GM21360 (cell line): ENCODE measurements around the gene ZNF407.

Source experiments
- ATAC-seq: cut with Tn5 transposase; IDR thresholded peaks from one replicate; pipeline ENCODE4 v1.9.1; 2021; ENCODE audit warnings: mild to moderate bottlenecking, moderate library complexity; ENCODE audit not compliant: unreplicated experiment

Gene ZNF407

DNA sequence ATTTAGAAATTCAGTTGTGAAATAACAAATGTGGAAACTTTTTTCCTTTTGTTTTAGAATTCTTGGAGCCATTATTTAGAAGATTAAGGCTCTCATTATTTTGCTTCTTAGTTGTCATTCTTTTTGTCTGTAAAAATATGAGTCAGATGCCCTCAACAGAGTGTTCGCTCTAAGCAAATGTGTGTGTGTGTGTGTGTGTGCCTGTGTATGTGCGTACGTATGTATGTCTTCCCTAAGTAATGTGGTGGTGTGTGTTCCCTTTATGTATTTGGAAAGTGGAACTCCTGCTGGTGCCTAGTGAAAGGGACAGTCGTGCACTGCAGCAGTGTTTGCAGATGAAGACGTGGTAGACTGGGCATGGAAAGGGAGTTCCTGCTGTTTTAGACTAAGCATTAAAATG lies 27.5 kb downstream of the ZNF407 start:
- no peak for ATAC-seq

DNA sequence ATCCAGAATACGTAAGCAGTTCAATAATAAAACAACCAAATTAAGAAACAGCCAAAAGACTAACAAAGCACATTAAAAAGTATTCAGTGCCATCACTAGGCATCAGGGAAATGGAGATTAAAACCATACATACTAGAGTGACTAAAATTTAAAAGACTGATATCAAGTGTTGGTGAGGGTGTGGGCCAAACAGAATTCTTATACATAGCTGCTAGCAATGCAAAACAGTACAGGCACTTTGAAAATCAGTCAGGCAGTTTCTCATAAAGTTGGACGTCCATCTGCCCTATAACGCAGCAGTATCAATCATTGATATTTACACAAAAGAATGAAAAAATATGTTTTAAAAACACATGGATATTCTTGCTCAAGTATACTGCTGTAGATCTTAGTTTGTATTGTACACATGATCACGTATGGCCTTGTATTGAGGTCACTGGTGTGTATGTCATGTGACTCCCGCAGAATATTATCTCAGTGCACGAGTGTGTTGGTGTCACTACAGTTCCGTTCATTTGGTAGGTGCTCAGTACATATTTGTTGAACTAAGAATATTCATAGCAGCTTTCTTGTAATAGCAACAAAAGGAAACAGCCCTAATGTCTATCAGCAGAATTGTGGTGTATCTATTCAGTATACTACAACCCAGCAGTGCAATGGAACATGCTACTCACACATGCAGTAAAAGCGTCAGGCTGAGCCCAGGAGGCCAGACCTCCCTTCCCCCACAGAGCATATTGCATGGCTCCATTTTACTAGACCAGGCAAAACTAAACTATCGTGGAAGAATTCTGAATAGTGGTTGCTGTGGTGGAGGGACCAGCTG lies 28.6 kb downstream of the ZNF407 start:
- no peak for ATAC-seq

GRCh38 chr18:74630804-74631203 lies 33.1 kb downstream of the ZNF407 start:
- no peak for ATAC-seq

- no peak for ATAC-seq
Observed at GRCh38 chr18:74631212-74631611, 33.5 kb downstream of the ZNF407 start.

GRCh38 chr18:74631623-74632350 lies 34.1 kb downstream of the ZNF407 start:
- no peak for ATAC-seq

DNA sequence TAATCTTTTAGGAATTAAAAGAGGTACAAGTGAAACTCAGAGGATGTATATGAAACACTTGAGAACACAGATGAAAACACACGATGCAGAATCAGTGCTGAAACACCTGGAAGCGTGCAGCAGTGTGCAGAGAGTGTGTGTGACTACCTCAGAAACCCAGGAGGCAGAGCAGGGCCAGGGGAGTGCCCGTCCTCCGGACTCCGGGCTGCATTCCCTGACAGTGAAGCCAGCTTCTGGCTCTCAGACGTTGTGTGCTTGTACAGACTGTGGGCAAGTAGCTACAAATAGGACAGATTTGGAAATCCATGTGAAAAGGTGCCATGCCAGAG lies 34.6 kb downstream of the ZNF407 start:
- ATAC-seq, result no peak

DNA sequence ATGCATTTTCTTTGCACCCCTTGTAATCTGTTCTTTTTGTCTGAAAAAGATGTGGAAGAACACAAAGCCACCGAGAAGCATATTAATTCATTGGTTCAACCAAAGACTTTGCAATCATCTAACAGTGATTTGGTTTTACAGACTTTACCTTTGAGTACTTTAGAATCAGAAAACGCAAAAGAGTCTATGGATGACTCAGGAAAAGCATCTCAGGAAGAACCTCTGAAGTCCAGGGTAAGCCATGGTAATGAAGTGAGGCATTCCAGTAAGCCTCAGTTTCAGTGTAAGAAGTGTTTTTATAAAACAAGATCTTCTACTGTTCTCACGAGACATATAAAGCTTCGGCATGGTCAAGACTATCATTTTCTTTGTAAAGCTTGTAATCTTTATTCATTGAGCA lies 35.2 kb downstream of the ZNF407 start:
- ATAC-seq, result no peak

- no peak for ATAC-seq
Observed at GRCh38 chr18:74633652-74634352, 36.1 kb downstream of the ZNF407 start.

GRCh38 chr18:74635224-74635975 lies 37.7 kb downstream of the ZNF407 start:
- no peak for ATAC-seq

GRCh38 chr18:74637070-74637469 lies 39.4 kb downstream of the ZNF407 start:
- no peak for ATAC-seq

- no peak for ATAC-seq
Observed at GRCh38 chr18:74638210-74638609, 40.5 kb downstream of the ZNF407 start.

GRCh38 chr18:74644713-74645112 lies 47.0 kb downstream of the ZNF407 start:
- no peak for ATAC-seq

DNA sequence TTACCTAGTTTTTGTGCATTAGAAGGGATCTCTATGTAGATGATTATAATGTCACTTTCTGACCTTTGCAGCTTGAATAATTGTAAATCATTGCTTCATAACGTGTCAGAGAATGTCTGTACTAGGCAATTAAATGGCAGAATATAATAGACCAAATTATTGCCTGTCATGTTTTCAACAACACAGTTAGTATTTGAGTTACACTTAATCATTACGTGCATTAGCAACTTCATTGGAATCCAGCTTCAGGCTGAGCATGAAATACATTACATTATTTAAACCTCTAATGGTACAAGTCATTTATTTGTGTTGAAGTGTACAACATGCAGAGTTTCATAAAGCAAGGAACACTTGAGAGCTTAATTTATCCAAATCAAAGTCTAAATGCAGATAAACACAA lies 48.0 kb downstream of the ZNF407 start:
- ATAC-seq, result no peak

- ATAC-seq, result no peak
Observed at GRCh38 chr18:74651327-74652128, 53.9 kb downstream of the ZNF407 start.

DNA sequence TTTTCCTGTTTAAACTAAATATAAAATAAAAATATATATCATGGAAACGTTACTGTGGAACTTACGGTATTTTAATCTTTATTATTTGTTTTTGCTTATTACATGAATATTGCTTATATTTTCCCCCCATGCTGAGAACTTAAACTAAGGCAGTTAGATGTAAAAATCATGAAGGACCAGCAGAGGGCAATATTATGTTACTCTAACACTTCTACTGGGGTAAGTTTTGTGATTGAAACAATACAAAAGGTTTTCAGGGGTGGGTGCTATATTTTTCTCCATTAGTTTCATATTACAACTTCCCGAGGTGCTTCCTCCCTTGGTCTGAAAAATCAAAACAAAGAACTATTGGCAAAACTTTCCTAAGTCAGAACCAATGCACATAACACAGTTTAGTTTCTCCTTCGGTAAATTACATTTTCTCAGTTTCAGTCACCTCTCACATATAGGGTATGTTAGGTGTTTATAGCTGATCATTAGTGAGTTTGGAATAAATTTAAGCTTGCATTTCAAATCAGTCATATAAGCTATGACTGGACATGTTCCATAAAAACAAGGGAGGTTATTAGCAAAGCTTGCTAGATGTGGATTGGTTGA lies 54.8 kb downstream of the ZNF407 start:
- no peak for ATAC-seq

DNA sequence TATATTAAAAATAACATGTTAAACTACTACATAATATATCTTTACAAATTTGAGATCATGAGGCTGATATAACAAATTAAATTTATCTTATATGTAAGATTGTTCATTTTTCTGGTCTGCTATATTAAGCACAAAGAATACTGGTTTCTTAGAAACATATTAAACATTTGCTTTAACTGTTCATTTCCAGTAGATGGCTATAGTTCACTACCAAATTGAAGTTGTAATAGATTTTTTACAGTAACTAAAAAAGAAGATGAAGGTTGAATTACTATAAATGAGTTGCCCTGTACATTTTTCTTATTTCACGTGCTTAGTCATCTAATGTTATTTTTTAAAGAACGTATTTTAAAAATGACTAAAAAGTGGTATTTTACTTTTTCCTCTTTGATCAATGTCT lies 57.0 kb downstream of the ZNF407 start:
- no peak for ATAC-seq

DNA sequence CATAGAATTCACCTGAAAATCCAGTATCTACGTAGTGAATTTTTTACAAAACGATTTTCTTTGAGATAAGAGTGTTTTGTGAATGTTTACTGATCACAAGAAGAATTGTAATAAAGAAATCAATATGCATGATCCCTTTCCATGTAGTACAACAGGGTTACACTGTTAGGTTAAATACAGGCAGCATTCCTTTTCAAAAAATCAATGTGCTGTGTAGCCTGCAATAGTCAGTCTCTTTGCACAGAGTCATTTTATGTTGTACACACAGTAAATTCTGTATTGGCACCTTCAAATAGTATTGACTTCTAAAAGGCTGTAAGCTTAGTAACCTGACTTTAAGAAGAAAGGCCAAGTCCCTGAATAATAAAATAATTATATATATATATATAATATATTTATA lies 63.3 kb downstream of the ZNF407 start:
- no peak for ATAC-seq

DNA sequence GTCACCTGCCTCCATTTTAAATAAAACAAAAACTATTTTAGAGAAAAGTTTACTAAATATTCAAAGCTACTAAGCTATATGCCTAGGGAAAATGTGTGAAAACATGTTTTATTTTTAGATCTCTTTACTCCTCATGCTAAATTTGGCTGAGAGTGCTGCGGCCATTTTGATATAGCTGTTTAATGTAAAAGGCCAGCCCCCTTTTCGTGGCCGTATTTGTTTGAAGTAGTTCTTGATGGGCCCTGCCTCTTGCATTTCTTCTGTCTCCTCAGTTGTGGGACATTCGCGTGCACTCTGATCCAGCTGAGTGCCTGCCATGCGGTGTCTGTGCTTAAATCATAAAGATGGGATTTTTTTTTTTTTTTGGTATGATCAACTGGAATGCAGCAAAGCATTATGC lies 64.0 kb downstream of the ZNF407 start:
- ATAC-seq, result no peak

DNA sequence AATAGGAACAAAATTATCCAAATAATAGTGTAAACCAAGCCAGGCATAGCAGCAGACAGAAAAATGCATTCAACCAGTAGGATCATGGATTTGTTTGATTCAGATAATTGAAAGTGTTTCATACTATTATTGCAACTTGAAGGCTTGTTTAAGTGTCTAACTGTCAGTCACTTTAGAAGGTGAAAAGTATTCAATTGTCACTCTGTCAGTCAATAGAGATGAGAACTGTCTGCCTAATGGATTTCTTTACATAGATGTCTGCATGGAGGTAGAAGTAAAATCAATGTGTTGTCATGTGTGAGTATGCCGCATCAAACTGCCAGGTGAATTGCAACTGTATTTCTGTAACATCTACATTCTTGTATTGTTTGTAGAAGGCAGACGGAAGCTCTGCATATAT lies 65.0 kb downstream of the ZNF407 start:
- ATAC-seq, result no peak

DNA sequence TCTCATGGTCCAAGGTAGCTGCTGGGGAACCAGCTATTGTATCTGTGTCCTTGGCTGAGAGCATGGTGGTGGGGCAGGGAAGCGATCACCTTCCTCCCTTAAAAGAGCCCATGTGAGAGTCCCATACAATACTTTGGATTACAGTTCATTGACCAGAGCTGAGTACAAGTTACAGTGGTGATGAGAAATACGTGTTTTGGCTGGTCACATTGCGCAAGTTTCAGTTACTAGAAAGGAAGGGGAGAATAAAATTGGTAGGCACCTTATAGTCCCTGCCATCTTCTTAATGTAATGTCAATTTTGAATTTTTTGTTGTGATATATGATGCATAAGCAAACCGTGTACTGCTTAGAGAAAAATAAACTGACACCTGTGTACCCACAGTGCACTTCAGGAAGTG lies 67.7 kb downstream of the ZNF407 start:
- no peak for ATAC-seq
